B cell (primary cell): Measurements from ENCODE around the gene NBAS. TPM values are rescaled to one million over a fixed set of nuclear protein-coding genes. Genes with fewer than 3 reads are reported as not detected.
"Not testable (repeated sequence)": the region's sequence is repeated elsewhere in the genome, so short reads cannot be mapped to it uniquely, and the experiment has no call there.

ENCODE experiments used
- ATAC-seq: fragments of 200-7000 bp; cut with Tn5 transposase; one replicate; pipeline ENCODE4 v1.10.0; 2021; ENCODE audit warnings: low read depth, mild to moderate bottlenecking, moderate number of reproducible peaks, moderate library complexity
- CTCF ChIA-PET: fragments of 350-600 bp; sonication (Branson Sonifier 250); formaldehyde crosslinking; loops from one replicate; lab custom pipeline; 2021; ENCODE audit warnings: antibody characterized with exemption, inconsistent platforms; lab: Charles Lee
- POLR2A ChIA-PET: fragments of 350-600 bp; sonication (Branson Sonifier 250); formaldehyde crosslinking; loops from one replicate; lab custom pipeline; 2021; ENCODE audit warnings: antibody characterized with exemption; lab: Charles Lee
- DNase-seq: peaks from one replicate; pipeline ENCODE4 v3.0.0; 2013
- H2AFZ ChIP-seq: 2 replicates; pipeline ENCODE4 v1.6.1; 2012; ENCODE audit warnings: mild to moderate bottlenecking, low read depth, low read length; ENCODE audit not compliant: insufficient read depth, poor library complexity, severe bottlenecking
- H3K27ac ChIP-seq, 2 donors: 1 replicate in 1 of 2; 2 replicates in 1 of 2; pipeline ENCODE4 v1.5.1; 2012 to 2013; ENCODE audit warnings: low read length in 2 of 2, mild to moderate bottlenecking in 2 of 2, moderate library complexity in 1 of 2
- H3K27me3 ChIP-seq, 4 experiments: fragments of 200-600 bp in 1 of 4; sonication (generic) in 1 of 4; replicated peaks in 1 of 4; 1 replicate in 2 of 4; 2 replicates in 2 of 4; pipeline versions ENCODE4 v1.6.1 to v1.7.0; 2013 to 2016; ENCODE audit warnings: low read length in 3 of 4, mild to moderate bottlenecking in 2 of 4, mixed read lengths in 1 of 4, moderate library complexity in 1 of 4; ENCODE audit not compliant: insufficient read depth in 4 of 4, control insufficient read depth in 3 of 4; ENCODE audit errors: control extremely low read depth in 1 of 4
- H3K36me3 ChIP-seq, 2 experiments: replicated peaks in 1 of 2; 1 replicate in 1 of 2; 2 replicates in 1 of 2; pipeline versions ENCODE4 v1.6.1 to v1.7.1; 2013; ENCODE audit warnings: low read length in 1 of 2; ENCODE audit not compliant: insufficient read depth in 2 of 2, control insufficient read depth in 1 of 2; ENCODE audit errors: control extremely low read depth in 1 of 2, extremely low read depth in 1 of 2
- H3K4me1 ChIP-seq, 2 donors: fragments of 200-600 bp in 1 of 2; sonication (generic) in 1 of 2; 1 replicate in 1 of 2; 2 replicates in 1 of 2; pipeline versions ENCODE4 v1.5.1 to v1.6.1; 2013 to 2017; ENCODE audit warnings: low read length in 2 of 2; ENCODE audit not compliant: control insufficient read depth in 2 of 2, insufficient read depth in 2 of 2
- H3K4me2 ChIP-seq: replicated peaks from 2 replicates; pipeline ENCODE3; 2012; ENCODE audit warnings: mild to moderate bottlenecking, low read depth, low read length; ENCODE audit not compliant: poor library complexity, severe bottlenecking
- H3K4me3 ChIP-seq, 5 experiments: fragments of 200-600 bp in 1 of 5; sonication (generic) in 1 of 5; 1 replicate in 3 of 5; 2 replicates in 2 of 5; pipeline versions ENCODE4 v1.5.1 to v1.7.0; 2011 to 2016; ENCODE audit warnings: low read length in 4 of 5, mild to moderate bottlenecking in 4 of 5, low read depth in 2 of 5, control low read depth in 1 of 5, moderate library complexity in 1 of 5; ENCODE audit not compliant: insufficient read depth in 1 of 5; ENCODE audit errors: control extremely low read depth in 1 of 5, extremely low read depth in 1 of 5
- H3K79me2 ChIP-seq: fragments of 200-600 bp; sonication (generic); one replicate; pipeline ENCODE4 v1.6.0; 2016; ENCODE audit warnings: low read length; ENCODE audit not compliant: control insufficient read depth, insufficient read depth
- H3K9ac ChIP-seq: fragments of 200-600 bp; sonication (generic); 2 replicates; pipeline ENCODE4 v1.6.1; 2017; ENCODE audit warnings: mild to moderate bottlenecking, low read length, moderate library complexity
- H3K9me3 ChIP-seq, 3 donors: one replicate each; pipeline versions ENCODE4 v1.6.1 to v1.7.1; 2013; ENCODE audit warnings: low read length in 2 of 3; ENCODE audit not compliant: control insufficient read depth in 2 of 3, insufficient read depth in 1 of 3; ENCODE audit errors: control extremely low read depth in 1 of 3
- H4K20me1 ChIP-seq: 2 replicates; pipeline ENCODE4 v1.6.0; 2012; ENCODE audit warnings: mild to moderate bottlenecking, low read length; ENCODE audit not compliant: insufficient read depth, control insufficient read depth, poor library complexity, severe bottlenecking
- H3K27ac Mint-ChIP-seq: one replicate; pipeline ENCODE4 v1.8.0; 2021; ENCODE audit warnings: mixed read lengths
- H3K27me3 Mint-ChIP-seq: one replicate; pipeline ENCODE4 v1.8.0; 2021; ENCODE audit warnings: mixed read lengths
- H3K4me1 Mint-ChIP-seq: one replicate; pipeline ENCODE4 v1.8.0; 2021; ENCODE audit warnings: mixed read lengths
- H3K4me3 Mint-ChIP-seq: one replicate; pipeline ENCODE4 v1.8.0; 2021; ENCODE audit warnings: mixed read lengths
- H3K9me3 Mint-ChIP-seq: one replicate; pipeline ENCODE4 v1.8.0; 2022; ENCODE audit warnings: mixed read lengths; ENCODE audit not compliant: insufficient read depth
- CTCF ChIP-seq: fragments of 200-600 bp; IDR thresholded peaks from one replicate; pipeline ENCODE4 v1.8.0; 2022; ENCODE audit warnings: antibody characterized with exemption, mild to moderate bottlenecking
- EZH2 ChIP-seq: IDR thresholded peaks from 2 replicates; pipeline ENCODE4 v1.6.1; 2012; ENCODE audit warnings: borderline replicate concordance, low read depth, mild to moderate bottlenecking, moderate library complexity, low read length; ENCODE audit not compliant: insufficient read depth, poor library complexity, severe bottlenecking
- WGBS: methylation state at CpG from one replicate; pipeline ENCODE4 v1.1.5; 2013; ENCODE audit warnings: missing lambda C conversion rate; ENCODE audit not compliant: insufficient coverage; 5-methylcytosine and 5-hydroxymethylcytosine counted together
- intact Hi-C: fragments of 100-400 bp; cut with micrococcal nuclease; formaldehyde crosslinking; loops from one replicate; pipeline ENCODE4 v1.10.0; 2022
- polyA plus RNA-seq: library from polyadenylated mRNA; depleted of rRNA; stranded (reverse); fragments of >200 nt; gene quantifications from 2 replicates; pipeline ENCODE4 v1.2.3, GENCODE V29; 2012
- total RNA-seq, 2 donors: library from RNA; stranded (reverse); fragments of 120-200 nt in 1 of 2; gene quantifications; 1 replicate in 1 of 2; 2 replicates in 1 of 2; pipeline versions ENCODE4 v1.2.3 to v1.2.4, GENCODE V29; 2013 to 2022

The NBAS gene
- total and polyA plus RNA-seq, 2 donors (not counting 1 experiment from before 2014, with no cell fraction given) = 10.6 to 37.3 TPM

- Histone ChIP-seq H3K4me2 (no peak overlapping the region), H3K27ac (no peak overlapping the region), H3K27me3 (no peaks in the 10 kb centered on the region), H4K20me1 (no peaks in the 10 kb centered on the region), H3K4me3 (no peak overlapping the region), H3K36me3 (peaks cover 2 to 4% of the 10 kb centered on the region in 2 experiments), H2AFZ (no peak overlapping the region), H3K79me2 (no peaks in the 10 kb centered on the region), H3K9me3 (peaks cover 3 to 14% (median 10%) of the 10 kb centered on the region in 3 donors), H3K9ac (no peak overlapping the region), H3K4me1 (no peaks in the 10 kb centered on the region)
- Mint-ChIP-seq H3K4me3 (no peak overlapping the region), H3K27ac (no peak overlapping the region), H3K4me1 (no peaks in the 10 kb centered on the region), H3K27me3 (no peaks in the 10 kb centered on the region), H3K9me3 (peaks cover 5% of the 10 kb centered on the region)
- POLR2A ChIA-PET = no interaction called here
- DNase-seq (no peak), ATAC-seq (no peak)
- intact Hi-C loops = no loop called here
- TF ChIP-seq CTCF (no peak), EZH2 (no peak)
- 96% methylated on average over 3 of the region's 3 CpGs for WGBS
- CTCF ChIA-PET = no interaction called here
Observed at GRCh38 chr2:15260196-15260595, 300.9 kb downstream of the NBAS start.

- no peaks in the 10 kb centered on the region for H3K79me2 ChIP-seq
- Mint-ChIP-seq H3K4me3 (no peak overlapping the region), H3K4me1 (no peaks in the 10 kb centered on the region), H3K27me3 (no peaks in the 10 kb centered on the region), H3K9me3 (peaks cover 6% of the 10 kb centered on the region), H3K27ac (no peak overlapping the region)
- no peak overlapping the region for H3K9ac ChIP-seq
- peaks cover 0 to 2% of the 10 kb centered on the region in 2 experiments for H3K36me3 ChIP-seq
- H3K4me3 ChIP-seq = no peak overlapping the region
- no peak overlapping the region for H3K27ac ChIP-seq
- DNase-seq (no peak), ATAC-seq (no peak)
- no peak overlapping the region for H2AFZ ChIP-seq
- 100% methylated on average over 1 of the region's 1 CpG for WGBS
- intact Hi-C loops = no loop called here
- no peaks in the 10 kb centered on the region for H3K27me3 ChIP-seq
- H3K4me1 ChIP-seq = no peaks in the 10 kb centered on the region
- peaks cover 3 to 14% (median 10%) of the 10 kb centered on the region in 3 donors for H3K9me3 ChIP-seq
- ChIA-PET CTCF (no interaction called here), POLR2A (no interaction called here)
- H3K4me2 ChIP-seq = no peak overlapping the region
- no peak for TF ChIP-seq CTCF
- TF ChIP-seq EZH2 = no peak
- no peaks in the 10 kb centered on the region for H4K20me1 ChIP-seq
Observed at GRCh38 chr2:15259356-15259756, 301.8 kb downstream of the NBAS start.

GRCh38 chr2:15258385-15258784 is 302.7 kb downstream of the NBAS start:
- H2AFZ ChIP-seq, H3K9me3 Mint-ChIP-seq, DNase-seq, ATAC-seq, POLR2A ChIA-PET, H3K27ac Mint-ChIP-seq, H3K27ac ChIP-seq, intact Hi-C loops, H3K4me2 ChIP-seq, H3K36me3 ChIP-seq, H3K4me1 Mint-ChIP-seq, H3K9ac ChIP-seq, H3K4me3 Mint-ChIP-seq, H3K27me3 ChIP-seq, H3K27me3 Mint-ChIP-seq, H3K79me2 ChIP-seq, CTCF ChIA-PET, H3K4me3 ChIP-seq, H3K4me1 ChIP-seq, H4K20me1 ChIP-seq: not testable (repeated sequence)
- WGBS = 94% methylated on average over 5 of the region's 7 CpGs
- peaks cover 3 to 14% (median 10%) of the 10 kb centered on the region in 3 donors for H3K9me3 ChIP-seq
